ENCODE data around the gene ZNF407.
"Not testable (repeated sequence)": the region's sequence is repeated elsewhere in the genome, so short reads cannot be mapped to it uniquely, and the experiment has no call there.

ZNF407 gene

GRCh38 chr18:75083761-75084160, 486.1 kb downstream of the ZNF407 start:
- no peak overlapping the region for H3K4me3 ChIP-seq (ENCODE audit: low read depth, low read length)
- TF ChIP-seq, protein P1, sequence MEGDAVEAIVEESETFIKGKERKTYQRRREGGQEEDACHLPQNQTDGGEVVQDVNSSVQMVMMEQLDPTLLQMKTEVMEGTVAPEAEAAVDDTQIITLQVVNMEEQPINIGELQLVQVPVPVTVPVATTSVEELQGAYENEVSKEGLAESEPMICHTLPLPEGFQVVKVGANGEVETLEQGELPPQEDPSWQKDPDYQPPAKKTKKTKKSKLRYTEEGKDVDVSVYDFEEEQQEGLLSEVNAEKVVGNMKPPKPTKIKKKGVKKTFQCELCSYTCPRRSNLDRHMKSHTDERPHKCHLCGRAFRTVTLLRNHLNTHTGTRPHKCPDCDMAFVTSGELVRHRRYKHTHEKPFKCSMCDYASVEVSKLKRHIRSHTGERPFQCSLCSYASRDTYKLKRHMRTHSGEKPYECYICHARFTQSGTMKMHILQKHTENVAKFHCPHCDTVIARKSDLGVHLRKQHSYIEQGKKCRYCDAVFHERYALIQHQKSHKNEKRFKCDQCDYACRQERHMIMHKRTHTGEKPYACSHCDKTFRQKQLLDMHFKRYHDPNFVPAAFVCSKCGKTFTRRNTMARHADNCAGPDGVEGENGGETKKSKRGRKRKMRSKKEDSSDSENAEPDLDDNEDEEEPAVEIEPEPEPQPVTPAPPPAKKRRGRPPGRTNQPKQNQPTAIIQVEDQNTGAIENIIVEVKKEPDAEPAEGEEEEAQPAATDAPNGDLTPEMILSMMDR (IDR thresholded peaks at IDR 0.05; ENCODE audit: insufficient read depth, low read depth, low read length, missing control alignments): no peak
- DNase-seq (ENCODE audit: low read depth): no peak

- not testable (repeated sequence) for DNase-seq (ENCODE audit: low read depth); H3K4me3 ChIP-seq (ENCODE audit: low read depth, low read length)
Measured at GRCh38 chr18:75085676-75086075, 488.0 kb downstream of the ZNF407 start.

GRCh38 chr18:75086494-75087034, 488.9 kb downstream of the ZNF407 start:
- H3K4me3 ChIP-seq (ENCODE audit: low read depth, low read length): no peak overlapping the region
- TF ChIP-seq, protein P1 (IDR thresholded peaks at IDR 0.05; ENCODE audit: insufficient read depth, low read depth, low read length, missing control alignments): no peak
- DNase-seq (ENCODE audit: low read depth): no peak

GRCh38 chr18:75087119-75088020, 489.7 kb downstream of the ZNF407 start:
- no peak overlapping the region for H3K4me3 ChIP-seq (ENCODE audit: low read depth, low read length)
- DNase-seq (ENCODE audit: low read depth): no peak
- TF ChIP-seq, protein P1 (IDR thresholded peaks at IDR 0.05; ENCODE audit: insufficient read depth, low read depth, low read length, missing control alignments): no peak

DNA sequence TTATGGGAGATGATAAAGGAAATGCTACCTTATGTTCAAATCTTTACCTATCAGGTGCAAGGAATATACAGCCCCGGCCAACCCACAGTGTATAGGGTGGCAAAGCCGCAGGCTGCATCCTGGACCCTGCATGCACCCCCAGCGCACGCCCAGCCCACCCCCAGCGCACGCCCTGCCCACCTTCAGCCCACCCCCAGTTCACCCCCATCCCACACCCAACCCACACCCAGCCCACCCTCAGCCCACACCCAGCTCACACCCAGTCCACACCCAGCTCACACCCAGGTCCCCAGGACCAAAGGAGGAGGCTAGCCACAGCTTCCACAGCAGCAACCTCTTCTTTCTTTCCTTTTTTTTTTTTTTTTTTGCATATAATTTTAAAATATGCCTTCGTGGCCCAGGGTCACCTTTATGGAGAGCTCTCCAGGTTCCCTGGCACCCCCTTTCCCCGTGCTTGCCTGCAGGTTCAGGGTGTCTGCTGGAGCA, 490.4 kb downstream of the ZNF407 start:
- H3K4me3 ChIP-seq (ENCODE audit: low read depth, low read length): no peak overlapping the region
- no peak for DNase-seq (ENCODE audit: low read depth)
- TF ChIP-seq, protein P1 (IDR thresholded peaks at IDR 0.05; ENCODE audit: insufficient read depth, low read depth, low read length, missing control alignments): no peak

DNA sequence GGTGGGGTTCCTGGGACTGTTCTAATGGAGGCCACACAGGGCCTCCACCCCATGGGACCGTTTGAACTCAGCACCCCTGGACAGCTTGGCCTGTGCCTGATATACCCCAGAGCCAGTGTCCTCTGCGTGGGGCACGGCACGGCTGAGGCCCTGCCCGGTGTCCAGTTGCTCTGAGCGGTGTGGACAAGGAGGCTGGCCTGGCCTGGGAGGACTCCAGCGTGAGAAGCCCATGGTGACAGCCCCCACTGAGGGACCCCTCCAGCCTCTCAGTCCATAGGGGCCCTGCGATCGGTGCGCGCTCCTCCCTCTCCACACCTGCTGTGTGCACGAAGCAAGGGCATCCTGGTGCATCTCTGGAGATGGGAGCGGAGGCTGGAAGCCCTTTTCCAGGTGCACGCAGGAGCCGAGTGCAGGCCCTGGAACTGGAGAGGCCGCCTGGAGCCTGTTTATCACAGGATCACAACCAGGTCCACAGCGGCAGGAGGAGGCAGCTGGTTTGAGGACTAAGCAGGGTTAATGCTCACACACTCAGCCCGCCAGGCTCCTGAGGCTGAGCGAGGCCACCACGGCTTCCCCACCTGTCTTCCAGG, 491.0 kb downstream of the ZNF407 start:
- H3K4me3 ChIP-seq (ENCODE audit: low read depth, low read length): no peak overlapping the region
- TF ChIP-seq, protein P1 (IDR thresholded peaks at IDR 0.05; ENCODE audit: insufficient read depth, low read depth, low read length, missing control alignments): no peak
- no peak for DNase-seq (ENCODE audit: low read depth)

- no peak for DNase-seq (ENCODE audit: low read depth)
- H3K4me3 ChIP-seq (ENCODE audit: low read depth, low read length): no peak overlapping the region
- TF ChIP-seq, protein P1 (IDR thresholded peaks at IDR 0.05; ENCODE audit: insufficient read depth, low read depth, low read length, missing control alignments): no peak
Measured at GRCh38 chr18:75089748-75090327, 492.2 kb downstream of the ZNF407 start.
